Endothelial cell (in vitro differentiated cells): ENCODE measurements around the gene MYO1F. TPM values are rescaled to one million over a fixed set of nuclear protein-coding genes. Genes with fewer than 3 reads are reported as not detected.
A peak's percentile ranks its signal among the peaks of the same experiment; 100 is the strongest.

Experiments
- DNase-seq: peaks from one replicate; pipeline ENCODE4 v3.0.0; 2021; ENCODE audit warnings: low spot score
- H3K27ac Mint-ChIP-seq: one replicate; pipeline ENCODE4 v1.8.0; 2021; ENCODE audit warnings: mixed read lengths, inconsistent platforms; ENCODE audit not compliant: unreplicated experiment
- H3K27me3 Mint-ChIP-seq: one replicate; pipeline ENCODE4 v1.8.0; 2021; ENCODE audit warnings: mild to moderate bottlenecking, moderate library complexity, mixed read lengths, inconsistent platforms; ENCODE audit not compliant: unreplicated experiment
- H3K36me3 Mint-ChIP-seq: one replicate; pipeline ENCODE4 v1.8.0; 2021; ENCODE audit warnings: mild to moderate bottlenecking, low read depth, mixed read lengths, inconsistent platforms; ENCODE audit not compliant: unreplicated experiment
- H3K4me1 Mint-ChIP-seq: one replicate; pipeline ENCODE4 v1.8.0; 2021; ENCODE audit warnings: mild to moderate bottlenecking, mixed read lengths, inconsistent platforms; ENCODE audit not compliant: unreplicated experiment
- H3K4me3 Mint-ChIP-seq: one replicate; pipeline ENCODE4 v1.8.0; 2021; ENCODE audit warnings: mild to moderate bottlenecking, mixed read lengths, inconsistent platforms; ENCODE audit not compliant: unreplicated experiment
- H3K9me3 Mint-ChIP-seq: one replicate; pipeline ENCODE4 v1.8.0; 2021; ENCODE audit warnings: mixed read lengths, inconsistent platforms; ENCODE audit not compliant: unreplicated experiment
- total RNA-seq: library from RNA; stranded (reverse); fragmentation: NEBNext Ultra II Directional; extraction: Animal tissue kit (Norgen Biotek cat#: 25700); gene quantifications from one replicate; pipeline ENCODE4 v1.2.1, GENCODE V29; 2021; ENCODE audit not compliant: unreplicated experiment
- TF ChIP-seq, protein P1 (sequence below): fragments of 200-600 bp; sonication (generic); IDR thresholded peaks from one replicate; pipeline ENCODE4 v1.5.0; 2021; ENCODE audit warnings: antibody characterized with exemption; ENCODE audit not compliant: unreplicated experiment

The MYO1F gene
- total RNA-seq, 1 donor from 2014 or later, result 3.2 TPM

DNA sequence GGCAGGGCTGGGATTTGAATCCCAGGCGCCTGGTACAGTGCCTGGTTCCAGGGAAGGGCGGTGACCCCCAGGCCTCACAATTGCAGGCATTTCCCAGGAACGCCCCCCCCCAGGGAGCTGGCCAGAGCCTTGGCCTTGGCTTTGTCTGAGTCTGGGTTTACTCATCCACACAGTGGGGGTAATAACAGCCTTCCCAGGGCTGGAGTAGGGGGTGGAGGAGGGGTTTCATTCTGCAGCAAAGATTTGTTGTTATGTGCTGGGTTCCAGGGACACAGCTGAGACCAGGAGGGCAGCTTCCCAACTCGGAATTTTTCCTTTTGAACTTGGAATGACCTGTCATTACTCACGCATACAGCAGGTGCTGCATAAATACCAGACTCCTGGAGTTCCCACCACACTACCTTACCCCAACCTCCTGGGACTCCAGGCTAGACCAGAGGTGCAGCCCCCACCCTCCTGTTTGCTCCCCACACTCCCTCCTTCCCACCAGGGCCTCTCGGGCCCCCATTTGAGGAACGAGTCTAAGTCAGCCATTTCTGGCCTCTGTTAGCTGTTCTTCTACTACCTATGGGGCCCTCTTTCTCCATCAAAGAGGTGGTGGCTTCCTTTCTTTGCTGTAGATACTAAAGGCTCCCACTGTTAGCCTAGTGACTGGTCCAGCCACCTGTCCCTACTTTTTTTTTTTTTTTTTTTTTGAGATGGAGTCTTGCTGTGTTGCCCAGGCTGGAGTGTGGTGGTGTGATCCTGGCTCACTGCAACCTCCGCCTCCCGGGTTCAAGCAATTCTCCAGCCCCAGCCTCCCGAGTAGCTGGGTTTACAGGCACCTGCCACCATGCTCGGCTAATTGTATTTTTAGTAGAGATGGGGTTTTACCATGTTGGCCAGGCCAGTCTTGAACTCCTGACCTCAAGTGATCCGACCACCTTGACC, 34.9 kb upstream of the MYO1F start:
- TF ChIP-seq, protein P1, sequence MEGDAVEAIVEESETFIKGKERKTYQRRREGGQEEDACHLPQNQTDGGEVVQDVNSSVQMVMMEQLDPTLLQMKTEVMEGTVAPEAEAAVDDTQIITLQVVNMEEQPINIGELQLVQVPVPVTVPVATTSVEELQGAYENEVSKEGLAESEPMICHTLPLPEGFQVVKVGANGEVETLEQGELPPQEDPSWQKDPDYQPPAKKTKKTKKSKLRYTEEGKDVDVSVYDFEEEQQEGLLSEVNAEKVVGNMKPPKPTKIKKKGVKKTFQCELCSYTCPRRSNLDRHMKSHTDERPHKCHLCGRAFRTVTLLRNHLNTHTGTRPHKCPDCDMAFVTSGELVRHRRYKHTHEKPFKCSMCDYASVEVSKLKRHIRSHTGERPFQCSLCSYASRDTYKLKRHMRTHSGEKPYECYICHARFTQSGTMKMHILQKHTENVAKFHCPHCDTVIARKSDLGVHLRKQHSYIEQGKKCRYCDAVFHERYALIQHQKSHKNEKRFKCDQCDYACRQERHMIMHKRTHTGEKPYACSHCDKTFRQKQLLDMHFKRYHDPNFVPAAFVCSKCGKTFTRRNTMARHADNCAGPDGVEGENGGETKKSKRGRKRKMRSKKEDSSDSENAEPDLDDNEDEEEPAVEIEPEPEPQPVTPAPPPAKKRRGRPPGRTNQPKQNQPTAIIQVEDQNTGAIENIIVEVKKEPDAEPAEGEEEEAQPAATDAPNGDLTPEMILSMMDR, result no peak
- no peaks in the 10 kb centered on the region for H3K9me3 Mint-ChIP-seq
- H3K36me3 Mint-ChIP-seq, result peaks cover 13% of the 10 kb centered on the region
- DNase-seq, result no peak
- peaks cover 17% of the 10 kb centered on the region for H3K4me1 Mint-ChIP-seq
- H3K27me3 Mint-ChIP-seq, result peaks cover 21% of the 10 kb centered on the region
- H3K27ac Mint-ChIP-seq, result no peak overlapping the region
- no peak overlapping the region for H3K4me3 Mint-ChIP-seq

- Mint-ChIP-seq H3K9me3 (no peaks in the 10 kb centered on the region), H3K36me3 (peaks cover 20% of the 10 kb centered on the region), H3K27ac (no peak overlapping the region), H3K4me1 (peaks cover 17% of the 10 kb centered on the region), H3K4me3 (peak overlapping the region; percentile 79), H3K27me3 (peaks cover 24% of the 10 kb centered on the region)
- no peak for DNase-seq
- TF ChIP-seq, protein P1, result no peak
These were observed 34.2 kb upstream of the MYO1F start for GRCh38 chr19:8611391-8611876.

- peaks cover 17% of the 10 kb centered on the region for H3K4me1 Mint-ChIP-seq
- H3K36me3 Mint-ChIP-seq, result peaks cover 25% of the 10 kb centered on the region
- DNase-seq, result no peak
- H3K27ac Mint-ChIP-seq, result no peak overlapping the region
- H3K9me3 Mint-ChIP-seq, result no peaks in the 10 kb centered on the region
- H3K27me3 Mint-ChIP-seq, result peaks cover 24% of the 10 kb centered on the region
- TF ChIP-seq, protein P1, result no peak
- H3K4me3 Mint-ChIP-seq, result no peak overlapping the region
These were observed 33.7 kb upstream of the MYO1F start for GRCh38 chr19:8610936-8611300.

DNA sequence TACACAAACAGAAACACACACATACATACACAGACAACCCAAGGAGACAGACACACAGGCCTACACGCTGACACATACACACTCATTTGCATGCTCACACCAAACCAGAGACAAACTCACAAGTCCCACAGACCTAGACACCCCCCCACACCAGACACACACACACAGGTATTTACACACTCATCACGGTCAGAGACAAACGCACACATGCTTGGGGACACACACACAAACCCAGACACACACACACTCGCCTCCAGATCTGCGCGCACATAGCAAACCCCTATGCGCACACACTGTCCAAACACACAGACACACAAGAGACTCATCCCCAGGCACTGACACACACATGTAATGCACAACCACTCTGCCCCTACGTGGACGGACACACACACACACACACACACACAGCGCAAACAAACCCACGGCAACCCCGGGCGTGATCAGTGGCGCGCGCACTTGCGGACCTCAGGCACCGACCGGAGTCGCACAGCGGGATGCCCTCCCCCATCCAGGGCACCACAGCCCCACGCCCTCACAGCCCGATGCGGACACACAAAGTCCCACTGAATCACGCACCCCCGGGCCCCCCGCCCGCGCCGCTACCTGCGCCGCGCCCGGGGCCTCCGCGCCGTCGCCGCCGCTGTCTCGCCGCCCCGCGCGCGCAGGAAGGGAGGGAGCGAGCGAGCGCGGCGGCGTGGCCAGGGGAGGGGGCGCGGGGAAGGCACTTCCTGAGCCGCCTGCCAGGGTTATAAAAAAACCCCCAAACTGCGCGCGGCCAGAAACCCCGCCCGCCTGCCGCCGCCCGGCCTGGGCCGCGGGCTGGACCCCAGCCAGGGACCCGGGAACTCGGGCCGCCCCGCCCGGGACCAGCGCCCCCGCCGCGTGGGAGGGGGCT, 33.0 kb upstream of the MYO1F start, which contains the start of gene ADAMTS10:
Gene ADAMTS10, minus strand, starts transcription at position 675 of the 895 bp plus-strand sequence. CDS start 5,005 bp downstream, outside the sequence.
- Mint-ChIP-seq H3K36me3 (peaks cover 27% of the 10 kb centered on the region), H3K27me3 (peaks cover 24% of the 10 kb centered on the region)
- peak; percentile 50 for DNase-seq

More for the DNA sequence above, 33.0 kb upstream of the MYO1F start, which contains the start of gene ADAMTS10:
- no peaks in the 10 kb centered on the region for H3K9me3 Mint-ChIP-seq
- peak within 1 kb of the TSS; percentile 99 for H3K4me3 Mint-ChIP-seq
- H3K4me1 Mint-ChIP-seq, result peaks cover 17% of the 10 kb centered on the region
- TF ChIP-seq, protein P1, result no peak
- peak within 1 kb of the TSS; percentile 89 for H3K27ac Mint-ChIP-seq
